HCT116 (cell line): ENCODE results near the gene DMGDH. TPM values are rescaled to one million over a fixed set of nuclear protein-coding genes. Genes with fewer than 3 reads are reported as not detected.

Experiments used
- ATAC-seq: fragments of 200-7000 bp; cut with Tn5 transposase; 2 replicates; pipeline ENCODE4 v1.9.1; 2020; ENCODE audit warnings: mild to moderate bottlenecking, moderate library complexity
- BruUV-seq: library from RNA; stranded (reverse); fragments of 400-500 nt; replicated peaks from 2 replicates; lab custom pipeline; 2021; lab: Mats Ljungman, UMichigan
- CTCF ChIA-PET: fragments of 300-600 bp; sonication (Branson Sonifier 250); formaldehyde crosslinking; loops from one replicate; lab custom pipeline; 2021; ENCODE audit warnings: antibody characterized with exemption; lab: Charles Lee
- POLR2A ChIA-PET: fragments of 300-600, 350-600 bp; sonication (Branson Sonifier 250); formaldehyde crosslinking; loops from one replicate; lab custom pipeline; 2021; ENCODE audit warnings: antibody characterized with exemption; lab: Charles Lee
- RAD21 ChIA-PET, 2 experiments: fragments of 300-600 bp; sonication (Branson Sonifier 250); formaldehyde crosslinking; loops; one replicate each; lab custom pipeline; 2023; ENCODE audit warnings: low total read pairs in 2 of 2; ENCODE audit not compliant: uncharacterized antibody in 2 of 2, unreplicated experiment in 2 of 2, low non-redundant PET in 1 of 2; lab: Charles Lee
- DNase-seq: peaks from one replicate; pipeline ENCODE4 v3.0.0-alpha.2; 2010; ENCODE audit warnings: low read depth, low spot score
- H2AFZ ChIP-seq: fragments of 200-600 bp; shearing (Covaris generic), sonication (generic); 2 replicates; pipeline ENCODE4 v1.6.1; 2017; ENCODE audit warnings: low read depth, mixed run types, mixed read lengths, antibody characterized with exemption, low read length; ENCODE audit not compliant: poor library complexity, severe bottlenecking
- H3K27ac ChIP-seq: 2 replicates; pipeline ENCODE4 v1.5.1; 2012; ENCODE audit warnings: low read depth, low read length
- H3K27me3 ChIP-seq: fragments of 200-600 bp; sonication (generic); 2 replicates; pipeline ENCODE4 v1.6.1; 2016; ENCODE audit warnings: mixed run types, low read length, mixed read lengths; ENCODE audit not compliant: insufficient read depth
- H3K36me3 ChIP-seq, 2 experiments: fragments of 200-500 bp in 1 of 2; fragments of 200-600 bp in 1 of 2; sonication (Bioruptor generic) in 1 of 2; sonication (generic) in 1 of 2; 2 replicates each; pipeline versions ENCODE4 v1.5.1 to v1.6.1; 2014 to 2016; ENCODE audit warnings: low read length in 2 of 2, inconsistent platforms in 1 of 2, mixed read lengths in 1 of 2, mixed run types in 1 of 2; ENCODE audit not compliant: insufficient read depth in 2 of 2, control insufficient read depth in 1 of 2
- H3K4me1 ChIP-seq, 2 experiments: fragments of 200-600 bp in 1 of 2; sonication (generic) in 1 of 2; 2 replicates each; pipeline versions ENCODE4 v1.5.1 to v1.6.1; 2012 to 2017; ENCODE audit warnings: low read length in 2 of 2, inconsistent platforms in 1 of 2, mild to moderate bottlenecking in 1 of 2, mixed read lengths in 1 of 2, mixed run types in 1 of 2, moderate library complexity in 1 of 2; ENCODE audit not compliant: insufficient read depth in 2 of 2, control insufficient read depth in 1 of 2
- H3K4me2 ChIP-seq: fragments of 200-600 bp; sonication (generic); 2 replicates; pipeline ENCODE4 v1.6.1; 2017; ENCODE audit warnings: mixed run types, low read length, mixed read lengths
- H3K4me3 ChIP-seq, 2 experiments: fragments of 200-600 bp in 1 of 2; sonication (generic) in 1 of 2; replicated peaks in 1 of 2; 2 replicates each; pipeline ENCODE4 v1.5.1; 2011 to 2016; ENCODE audit warnings: low read length in 2 of 2, control low read depth in 1 of 2, low read depth in 1 of 2, mild to moderate bottlenecking in 1 of 2, mixed read lengths in 1 of 2, mixed run types in 1 of 2
- H3K79me2 ChIP-seq: fragments of 200-600 bp; sonication (generic); 2 replicates; pipeline ENCODE4 v1.6.1; 2017; ENCODE audit warnings: mild to moderate bottlenecking, mixed run types, low read length, moderate library complexity, mixed read lengths; ENCODE audit not compliant: insufficient read depth
- H3K9ac ChIP-seq: fragments of 200-600 bp; sonication (generic); 2 replicates; pipeline ENCODE4 v1.6.1; 2016; ENCODE audit warnings: low read length, mixed read lengths
- H3K9me2 ChIP-seq: fragments of 200-600 bp; sonication (generic), shearing (Covaris generic); 2 replicates; pipeline ENCODE4 v1.6.1; 2017; ENCODE audit warnings: mixed run types, mild to moderate bottlenecking, moderate library complexity; ENCODE audit not compliant: insufficient read depth
- H3K9me3 ChIP-seq, 2 experiments: fragments of 200-500 bp in 1 of 2; fragments of 200-600 bp in 1 of 2; sonication (Bioruptor generic) in 1 of 2; sonication (generic) in 1 of 2; 2 replicates each; pipeline ENCODE4 v1.6.1; 2014 to 2017; ENCODE audit warnings: low read length in 2 of 2, mixed read lengths in 2 of 2, inconsistent platforms in 1 of 2, low read depth in 1 of 2, mild to moderate bottlenecking in 1 of 2, mixed run types in 1 of 2, moderate library complexity in 1 of 2; ENCODE audit not compliant: control insufficient read depth in 1 of 2, insufficient read depth in 1 of 2
- H4K20me1 ChIP-seq: fragments of 200-600 bp; sonication (generic), shearing (Covaris generic); 2 replicates; pipeline ENCODE4 v1.6.1; 2017; ENCODE audit warnings: mixed run types, mild to moderate bottlenecking, moderate library complexity; ENCODE audit not compliant: insufficient read depth
- ATF3 ChIP-seq: IDR thresholded peaks from 2 replicates; pipeline ENCODE4 v1.6.1; 2012
- CTCF ChIP-seq, 3 experiments: fragments of 200-600 bp in 1 of 3; sonication (generic) in 1 of 3; IDR thresholded peaks in 2 of 3; conservative IDR thresholded peaks in 1 of 3; 2 replicates each; pipeline ENCODE4 v1.5.1; 2012 to 2017; ENCODE audit warnings: low read depth in 2 of 3, low read length in 2 of 3, antibody characterized with exemption in 1 of 3, borderline replicate concordance in 1 of 3, control low read depth in 1 of 3, mild to moderate bottlenecking in 1 of 3, mixed read lengths in 1 of 3, mixed run types in 1 of 3, moderate library complexity in 1 of 3; ENCODE audit not compliant: insufficient read depth in 1 of 3
- ELF1 ChIP-seq: IDR thresholded peaks from 2 replicates; pipeline ENCODE4 v1.6.1; 2012; ENCODE audit warnings: low read depth, borderline replicate concordance
- EZH2 ChIP-seq: fragments of 200-600 bp; sonication (generic); IDR thresholded peaks from 2 replicates; pipeline ENCODE4 v1.6.1; 2017; ENCODE audit warnings: antibody characterized with exemption, mixed run types
- EZH2phosphoT487 ChIP-seq: fragments of 200-600 bp; IDR thresholded peaks from 2 replicates; pipeline ENCODE4 v1.6.1; 2018; ENCODE audit warnings: antibody characterized with exemption, borderline replicate concordance
- JUND ChIP-seq: IDR thresholded peaks from 2 replicates; pipeline ENCODE4 v1.6.1; 2012
- POLR2A ChIP-seq: IDR thresholded peaks from 2 replicates; pipeline ENCODE4 v1.7.0; 2011; ENCODE audit warnings: borderline replicate concordance; ENCODE audit not compliant: insufficient read depth, insufficient read length; ENCODE audit errors: extremely low read depth
- POLR2AphosphoS5 ChIP-seq: IDR thresholded peaks from 2 replicates; pipeline ENCODE4 v1.6.1; 2011; ENCODE audit warnings: mild to moderate bottlenecking, low read depth, low read length, moderate library complexity
- RAD21 ChIP-seq: IDR thresholded peaks from 2 replicates; pipeline ENCODE4 v1.6.1; 2012; ENCODE audit warnings: low read depth, mild to moderate bottlenecking
- REST ChIP-seq: IDR thresholded peaks from 2 replicates; pipeline ENCODE4 v1.6.1; 2012; ENCODE audit warnings: low read depth
- SIN3A ChIP-seq: IDR thresholded peaks from 2 replicates; pipeline ENCODE4 v1.6.1; 2012; ENCODE audit warnings: low read depth
- SRF ChIP-seq: IDR thresholded peaks from 2 replicates; pipeline ENCODE4 v1.6.1; 2012; ENCODE audit warnings: low read depth
- ZBTB33 ChIP-seq: IDR thresholded peaks from 2 replicates; pipeline ENCODE4 v1.6.1; 2011; ENCODE audit warnings: mild to moderate bottlenecking, low read length, moderate library complexity; ENCODE audit not compliant: insufficient replicate concordance; ENCODE audit errors: extremely low read depth
- ZFX ChIP-seq: fragments of 450-650 bp; IDR thresholded peaks from 2 replicates; pipeline ENCODE4 v1.6.1; 2017
- intact Hi-C: fragments of 100-400 bp; cut with micrococcal nuclease; formaldehyde crosslinking; loops from 2 replicates; pipeline ENCODE4 v1.10.0; 2022
- total RNA-seq: library from RNA; stranded (reverse); gene quantifications from one replicate; pipeline ENCODE4 v1.2.1, GENCODE V29; 2021; ENCODE audit not compliant: unreplicated experiment

Gene DMGDH
- total RNA-seq, 1 experiment from 2014 or later, result 2.3 TPM

- TF ChIP-seq JUND (no peak), REST (no peak), CTCF (IDR thresholded peaks at IDR 0.05 in 2 of 3, conservative IDR thresholded peaks at IDR 0.05 in 1 of 3; ENCODE audit: borderline replicate concordance in 1 of 3, insufficient read depth in 1 of 3, low read depth in 2 of 3, low read length in 2 of 3) (no peak), EZH2 (no peak), SIN3A (no peak), SRF (no peak), POLR2AphosphoS5 (no peak), ZFX (no peak), EZH2phosphoT487 (no peak), RAD21 (no peak), ZBTB33 (no peak), POLR2A (no peak), ATF3 (no peak), ELF1 (no peak)
- no peak overlapping the region for H2AFZ ChIP-seq
- no peaks in the 10 kb centered on the region for H3K9me3 ChIP-seq
- no peaks in the 10 kb centered on the region for H3K9me2 ChIP-seq
- POLR2A ChIA-PET, result no interaction called here
- H3K79me2 ChIP-seq, result no peaks in the 10 kb centered on the region
- no peak for ATAC-seq
- no peaks in the 10 kb centered on the region for H3K36me3 ChIP-seq
- H3K4me2 ChIP-seq, result no peak overlapping the region
- no peak overlapping the region for H3K4me3 ChIP-seq
- no peaks in the 10 kb centered on the region for H3K27me3 ChIP-seq
- no TSS peak for BruUV-seq
- RAD21 ChIA-PET, result no interaction called here
- DNase-seq, result no peak
- intact Hi-C loops, result no loop called here
- H3K4me1 ChIP-seq, result no peaks in the 10 kb centered on the region
- no peaks in the 10 kb centered on the region for H4K20me1 ChIP-seq
- no peak overlapping the region for H3K9ac ChIP-seq
- CTCF ChIA-PET, result interaction anchor here (1.3 kb wide), 1 partner anchor 57 kb away, joined by 4 read pairs; no protein-coding TSS in a partner anchor
- H3K27ac ChIP-seq, result no peak overlapping the region
Observed at GRCh38 chr5:78956901-78957300, 112.6 kb downstream of the DMGDH start.
